ENCODE measurements around the gene STARD9.

DNA sequence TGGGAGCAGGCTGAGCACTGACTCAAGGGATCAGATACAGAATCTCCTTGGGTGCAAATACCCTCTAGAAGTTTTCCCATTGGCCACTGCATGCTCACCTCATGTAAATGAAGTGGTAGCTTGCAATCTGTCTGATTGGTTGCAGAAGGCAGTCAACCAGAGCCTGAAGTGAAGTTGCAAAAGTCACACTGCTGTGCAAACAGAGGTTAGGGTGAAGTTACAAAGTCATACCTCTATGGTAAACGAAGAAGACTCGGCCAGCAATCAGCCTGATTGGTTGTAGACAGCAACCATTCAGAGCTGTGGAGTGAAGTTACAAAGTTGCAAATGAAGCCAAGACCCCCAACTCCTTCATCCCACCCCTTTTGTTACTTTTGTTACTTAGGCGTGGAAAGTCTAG, 27.1 kb downstream of the STARD9 start:
- TF ChIP-seq CEBPB (IDR thresholded peaks at IDR 0.05) (no peak), NFIC (IDR thresholded peaks at IDR 0.05) (no peak), RAD21 (IDR thresholded peaks at IDR 0.05; ENCODE audit: low read depth) (no peak), FOXM1 (IDR thresholded peaks at IDR 0.05; ENCODE audit: borderline replicate concordance, low read depth) (no peak), CREB1 (IDR thresholded peaks at IDR 0.05; ENCODE audit: low read depth) (no peak), TAF1 (IDR thresholded peaks at IDR 0.05; ENCODE audit: low read depth) (no peak), EP300 (IDR thresholded peaks at IDR 0.05; ENCODE audit: borderline replicate concordance) (no peak)
- TF ChIP-seq, protein P1, sequence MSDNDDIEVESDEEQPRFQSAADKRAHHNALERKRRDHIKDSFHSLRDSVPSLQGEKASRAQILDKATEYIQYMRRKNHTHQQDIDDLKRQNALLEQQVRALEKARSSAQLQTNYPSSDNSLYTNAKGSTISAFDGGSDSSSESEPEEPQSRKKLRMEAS (IDR thresholded peaks at IDR 0.05) = no peak
- TF ChIP-seq, protein P2, sequence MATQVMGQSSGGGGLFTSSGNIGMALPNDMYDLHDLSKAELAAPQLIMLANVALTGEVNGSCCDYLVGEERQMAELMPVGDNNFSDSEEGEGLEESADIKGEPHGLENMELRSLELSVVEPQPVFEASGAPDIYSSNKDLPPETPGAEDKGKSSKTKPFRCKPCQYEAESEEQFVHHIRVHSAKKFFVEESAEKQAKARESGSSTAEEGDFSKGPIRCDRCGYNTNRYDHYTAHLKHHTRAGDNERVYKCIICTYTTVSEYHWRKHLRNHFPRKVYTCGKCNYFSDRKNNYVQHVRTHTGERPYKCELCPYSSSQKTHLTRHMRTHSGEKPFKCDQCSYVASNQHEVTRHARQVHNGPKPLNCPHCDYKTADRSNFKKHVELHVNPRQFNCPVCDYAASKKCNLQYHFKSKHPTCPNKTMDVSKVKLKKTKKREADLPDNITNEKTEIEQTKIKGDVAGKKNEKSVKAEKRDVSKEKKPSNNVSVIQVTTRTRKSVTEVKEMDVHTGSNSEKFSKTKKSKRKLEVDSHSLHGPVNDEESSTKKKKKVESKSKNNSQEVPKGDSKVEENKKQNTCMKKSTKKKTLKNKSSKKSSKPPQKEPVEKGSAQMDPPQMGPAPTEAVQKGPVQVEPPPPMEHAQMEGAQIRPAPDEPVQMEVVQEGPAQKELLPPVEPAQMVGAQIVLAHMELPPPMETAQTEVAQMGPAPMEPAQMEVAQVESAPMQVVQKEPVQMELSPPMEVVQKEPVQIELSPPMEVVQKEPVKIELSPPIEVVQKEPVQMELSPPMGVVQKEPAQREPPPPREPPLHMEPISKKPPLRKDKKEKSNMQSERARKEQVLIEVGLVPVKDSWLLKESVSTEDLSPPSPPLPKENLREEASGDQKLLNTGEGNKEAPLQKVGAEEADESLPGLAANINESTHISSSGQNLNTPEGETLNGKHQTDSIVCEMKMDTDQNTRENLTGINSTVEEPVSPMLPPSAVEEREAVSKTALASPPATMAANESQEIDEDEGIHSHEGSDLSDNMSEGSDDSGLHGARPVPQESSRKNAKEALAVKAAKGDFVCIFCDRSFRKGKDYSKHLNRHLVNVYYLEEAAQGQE (IDR thresholded peaks at IDR 0.05; ENCODE audit: low read depth) = no peak
